Neural progenitor cell (in vitro differentiated cells): ENCODE measurements around the gene MAD2L1BP.

Experiments used
- CTCF ChIP-seq: fragments of 200-600 bp; sonication (generic); IDR thresholded peaks from 2 replicates; pipeline ENCODE4 v1.5.1; 2017; ENCODE audit warnings: antibody characterized with exemption, mild to moderate bottlenecking
- EZH2 ChIP-seq: fragments of 200-600 bp; sonication (generic); IDR thresholded peaks from 2 replicates; pipeline ENCODE4 v1.6.1; 2017; ENCODE audit warnings: antibody characterized with exemption, mild to moderate bottlenecking, moderate library complexity
- EZH2phosphoT487 ChIP-seq: fragments of 200-600 bp; sonication (generic); IDR thresholded peaks from 2 replicates; pipeline ENCODE4 v1.6.1; 2017; ENCODE audit warnings: antibody characterized with exemption

DNA sequence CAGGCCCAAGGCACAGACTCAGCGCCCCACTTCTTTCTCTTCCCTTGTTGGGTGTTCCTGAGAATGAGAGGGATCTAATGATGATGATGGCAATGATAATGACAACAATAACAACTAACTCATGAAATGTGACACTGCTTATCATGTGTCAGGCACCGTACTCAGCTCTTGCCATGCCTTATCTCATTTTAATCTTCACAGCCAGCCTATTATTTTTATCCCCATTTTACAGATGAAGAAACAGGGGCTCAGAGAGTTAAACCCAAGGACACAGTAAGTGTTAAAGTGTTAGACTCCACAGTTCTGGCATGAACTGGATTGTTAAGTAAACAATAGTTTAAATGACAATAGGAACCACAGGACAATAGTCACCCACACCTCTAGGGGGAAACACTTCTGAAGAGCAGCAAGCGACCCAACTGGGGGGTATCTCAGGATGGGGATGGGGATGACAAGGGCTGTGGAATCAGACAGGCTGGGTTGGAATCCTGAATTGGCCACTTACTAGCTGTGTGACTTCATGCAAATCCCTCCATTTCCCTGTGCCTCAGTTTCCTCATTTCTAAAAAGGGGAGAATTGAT lies 21.7 kb downstream of the MAD2L1BP start:
- no peak for TF ChIP-seq CTCF
- TF ChIP-seq EZH2 = no peak
- TF ChIP-seq EZH2phosphoT487 = no peak
